ENCODE data around the gene LIN7C. TPM values are rescaled to one million over a fixed set of nuclear protein-coding genes. Genes with fewer than 3 reads are reported as not detected.
"Not testable (repeated sequence)": the region's sequence is repeated elsewhere in the genome, so short reads cannot be mapped to it uniquely, and the experiment has no call there.

Gene LIN7C
- total and polyA plus RNA-seq, 7 donors: 9.0 to 53.3 (median 34.3) TPM

DNA sequence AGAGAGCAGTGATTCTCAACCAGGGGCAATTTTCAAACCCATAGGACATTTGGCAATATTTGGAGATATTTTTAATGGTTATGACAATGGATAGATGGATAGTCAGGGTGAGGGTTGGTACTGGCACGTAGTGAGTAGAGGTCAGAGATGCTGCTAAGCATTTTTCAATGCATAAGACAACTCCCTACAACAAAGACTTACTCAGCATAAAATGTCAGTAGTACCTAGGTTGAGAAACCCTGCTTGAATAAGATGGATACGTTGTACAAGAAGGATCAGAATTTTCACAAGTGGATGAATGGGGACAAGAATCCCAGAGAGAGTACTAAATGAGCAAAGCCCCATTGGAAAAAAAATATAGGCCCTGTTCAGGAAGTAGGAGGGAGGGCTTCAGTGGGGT is 11.9 kb upstream of the LIN7C start:
- Histone ChIP-seq H3K27me3 (no peaks in the 10 kb centered on the region), H3K9me3 (peaks cover 0 to 2% (median 0%) of the 10 kb centered on the region in 4 donors), H3K4me1 (no peaks in the 10 kb centered on the region), H3K27ac (no peak overlapping the region), H3K4me3 (no peak overlapping the region), H3K36me3 (no peaks in the 10 kb centered on the region)
- no peak for TF ChIP-seq POLR2A (IDR thresholded peaks at IDR 0.05)
- no peak for TF ChIP-seq EP300 (IDR thresholded peaks at IDR 0.05)
- TF ChIP-seq POLR2AphosphoS5 (IDR thresholded peaks at IDR 0.05): no peak
- TF ChIP-seq, protein P1, sequence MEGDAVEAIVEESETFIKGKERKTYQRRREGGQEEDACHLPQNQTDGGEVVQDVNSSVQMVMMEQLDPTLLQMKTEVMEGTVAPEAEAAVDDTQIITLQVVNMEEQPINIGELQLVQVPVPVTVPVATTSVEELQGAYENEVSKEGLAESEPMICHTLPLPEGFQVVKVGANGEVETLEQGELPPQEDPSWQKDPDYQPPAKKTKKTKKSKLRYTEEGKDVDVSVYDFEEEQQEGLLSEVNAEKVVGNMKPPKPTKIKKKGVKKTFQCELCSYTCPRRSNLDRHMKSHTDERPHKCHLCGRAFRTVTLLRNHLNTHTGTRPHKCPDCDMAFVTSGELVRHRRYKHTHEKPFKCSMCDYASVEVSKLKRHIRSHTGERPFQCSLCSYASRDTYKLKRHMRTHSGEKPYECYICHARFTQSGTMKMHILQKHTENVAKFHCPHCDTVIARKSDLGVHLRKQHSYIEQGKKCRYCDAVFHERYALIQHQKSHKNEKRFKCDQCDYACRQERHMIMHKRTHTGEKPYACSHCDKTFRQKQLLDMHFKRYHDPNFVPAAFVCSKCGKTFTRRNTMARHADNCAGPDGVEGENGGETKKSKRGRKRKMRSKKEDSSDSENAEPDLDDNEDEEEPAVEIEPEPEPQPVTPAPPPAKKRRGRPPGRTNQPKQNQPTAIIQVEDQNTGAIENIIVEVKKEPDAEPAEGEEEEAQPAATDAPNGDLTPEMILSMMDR (IDR thresholded peaks at IDR 0.05): no peak
- no peak for DNase-seq
- WGBS, 2 donors: 91% methylated on average over 2 of the region's 2 CpGs
- intact Hi-C loops (cut with DNase I): no loop called here

DNA sequence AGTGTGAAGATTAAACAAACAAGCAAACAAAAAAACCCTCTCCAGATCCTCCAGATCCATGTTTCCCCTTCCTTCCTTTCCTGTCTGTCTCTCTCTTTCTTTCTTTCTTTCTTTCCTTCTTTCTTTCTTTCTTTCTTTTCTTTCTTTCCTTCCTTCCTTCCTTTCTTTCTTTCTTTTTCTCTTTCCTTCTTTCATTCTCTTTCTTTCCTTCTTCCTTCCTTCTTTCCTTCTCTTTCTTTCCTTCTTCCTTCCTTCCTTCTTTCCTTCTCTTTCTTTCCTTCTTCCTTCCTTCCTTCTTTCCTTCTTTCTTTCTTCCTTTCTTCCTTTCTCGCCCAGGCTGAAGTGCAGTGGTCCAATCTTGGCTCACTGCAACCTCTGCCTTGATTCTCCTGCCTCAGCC is 10.9 kb upstream of the LIN7C start:
- not testable (repeated sequence) for H3K27ac ChIP-seq
- 89 to 92% methylated on average over 1 of the region's 1 CpG for WGBS, 2 donors

DNA sequence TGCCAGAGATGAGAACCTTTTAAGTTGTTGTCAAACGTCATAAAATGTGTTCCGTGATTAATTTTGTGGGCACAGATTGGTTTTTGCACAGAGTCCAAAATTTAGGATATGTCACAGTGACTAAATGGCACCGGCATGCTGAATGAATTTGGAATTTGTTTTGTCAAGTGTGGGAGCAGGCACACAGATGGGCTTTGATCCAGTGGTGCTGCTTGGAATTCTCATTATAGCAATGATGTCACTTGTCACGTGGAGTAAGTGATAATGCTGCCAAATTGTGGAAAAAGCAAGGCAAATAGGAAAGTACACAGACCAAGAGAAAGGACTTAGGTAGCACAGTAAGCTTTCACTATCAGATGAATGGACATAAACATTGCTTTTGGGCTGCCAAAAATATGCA is 8.0 kb upstream of the LIN7C start:
- intact Hi-C loops (cut with DNase I): no loop called here
- Histone ChIP-seq H3K36me3 (no peaks in the 10 kb centered on the region), H3K4me1 (no peaks in the 10 kb centered on the region), H3K9me3 (peaks cover 0 to 2% (median 0%) of the 10 kb centered on the region in 4 donors), H3K27me3 (no peaks in the 10 kb centered on the region), H3K27ac (no peak overlapping the region), H3K4me3 (no peak overlapping the region)
- TF ChIP-seq POLR2A (IDR thresholded peaks at IDR 0.05) (no peak), EP300 (IDR thresholded peaks at IDR 0.05) (no peak), POLR2AphosphoS5 (IDR thresholded peaks at IDR 0.05) (no peak)
- TF ChIP-seq, protein P1 (IDR thresholded peaks at IDR 0.05): no peak
- 83 to 90% methylated on average over 4 of the region's 4 CpGs for WGBS, 2 donors
- DNase-seq: no peak

More for the DNA sequence above, 10.9 kb upstream of the LIN7C start:
- DNase-seq; H3K27me3 ChIP-seq; H3K4me1 ChIP-seq; intact Hi-C loops (cut with DNase I); H3K4me3 ChIP-seq; H3K9me3 ChIP-seq; H3K36me3 ChIP-seq: not testable (repeated sequence)

DNA sequence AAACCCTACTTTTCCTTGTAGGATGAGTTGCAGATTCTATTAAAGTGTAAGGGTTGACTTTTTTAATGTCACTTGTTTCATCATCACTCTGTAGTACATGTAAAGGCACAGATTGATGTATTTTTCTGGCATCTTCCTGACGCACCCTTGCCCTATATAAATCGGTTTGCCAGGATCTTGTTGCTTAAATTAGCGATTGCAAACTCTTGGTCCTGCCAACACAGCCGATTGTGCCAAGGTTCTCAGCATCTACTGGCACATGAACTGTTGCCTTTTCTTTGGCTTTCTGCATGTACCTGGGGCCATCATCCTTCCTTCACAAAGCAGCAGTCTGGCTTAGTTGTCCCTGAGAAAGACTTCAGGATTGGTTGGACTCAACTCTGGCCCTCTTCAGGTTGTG is 7.5 kb upstream of the LIN7C start:
- TF ChIP-seq POLR2AphosphoS5 (IDR thresholded peaks at IDR 0.05) (no peak), EP300 (IDR thresholded peaks at IDR 0.05) (no peak), POLR2A (IDR thresholded peaks at IDR 0.05) (no peak)
- TF ChIP-seq, protein P1 (IDR thresholded peaks at IDR 0.05): no peak
- no peak overlapping the region for H3K4me3 ChIP-seq
- H3K27ac ChIP-seq: no peak overlapping the region
- no peaks in the 10 kb centered on the region for H3K27me3 ChIP-seq
- H3K9me3 ChIP-seq: peaks cover 0 to 2% (median 0%) of the 10 kb centered on the region in 4 donors
- no peaks in the 10 kb centered on the region for H3K36me3 ChIP-seq
- 95 to 97% methylated on average over 4 of the region's 4 CpGs for WGBS, 2 donors
- DNase-seq: no peak
- H3K4me1 ChIP-seq: no peaks in the 10 kb centered on the region
- intact Hi-C loops (cut with DNase I): no loop called here

DNA sequence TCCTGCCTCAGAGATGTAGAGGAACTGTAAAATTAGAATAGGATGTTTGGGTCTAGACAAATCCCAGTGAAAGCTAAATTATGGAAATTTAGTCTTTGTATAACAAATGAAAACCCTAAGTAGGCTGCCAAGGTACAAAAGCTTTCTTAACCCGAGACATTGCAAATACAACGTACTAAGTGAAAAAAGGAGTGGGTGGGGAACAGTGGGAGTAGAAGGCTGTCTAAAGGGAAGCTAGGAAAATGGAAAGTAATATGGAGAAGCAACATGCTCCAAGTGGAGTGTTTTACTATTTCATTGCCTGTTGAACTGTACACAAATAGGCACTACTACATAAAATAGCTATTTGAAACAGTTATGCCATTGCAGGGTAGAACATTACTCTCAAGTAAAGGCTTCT is 6.8 kb upstream of the LIN7C start:
- TF ChIP-seq POLR2AphosphoS5 (IDR thresholded peaks at IDR 0.05) (no peak), EP300 (IDR thresholded peaks at IDR 0.05) (no peak)
- TF ChIP-seq, protein P1 (IDR thresholded peaks at IDR 0.05): no peak
- intact Hi-C loops (cut with DNase I): no loop called here

More for the DNA sequence above, 6.8 kb upstream of the LIN7C start:
- Histone ChIP-seq H3K36me3 (no peaks in the 10 kb centered on the region), H3K27me3 (no peaks in the 10 kb centered on the region), H3K4me1 (no peaks in the 10 kb centered on the region), H3K9me3 (peaks cover 0 to 2% (median 0%) of the 10 kb centered on the region in 4 donors), H3K27ac (no peak overlapping the region), H3K4me3 (no peak overlapping the region)
- 94 to 96% methylated on average over 2 of the region's 2 CpGs for WGBS, 2 donors
- DNase-seq: no peak

All from sigmoid colon (tissue), 7 donors.